Measurements from ENCODE around the gene ALDH1L1.

The ALDH1L1 gene

DNA sequence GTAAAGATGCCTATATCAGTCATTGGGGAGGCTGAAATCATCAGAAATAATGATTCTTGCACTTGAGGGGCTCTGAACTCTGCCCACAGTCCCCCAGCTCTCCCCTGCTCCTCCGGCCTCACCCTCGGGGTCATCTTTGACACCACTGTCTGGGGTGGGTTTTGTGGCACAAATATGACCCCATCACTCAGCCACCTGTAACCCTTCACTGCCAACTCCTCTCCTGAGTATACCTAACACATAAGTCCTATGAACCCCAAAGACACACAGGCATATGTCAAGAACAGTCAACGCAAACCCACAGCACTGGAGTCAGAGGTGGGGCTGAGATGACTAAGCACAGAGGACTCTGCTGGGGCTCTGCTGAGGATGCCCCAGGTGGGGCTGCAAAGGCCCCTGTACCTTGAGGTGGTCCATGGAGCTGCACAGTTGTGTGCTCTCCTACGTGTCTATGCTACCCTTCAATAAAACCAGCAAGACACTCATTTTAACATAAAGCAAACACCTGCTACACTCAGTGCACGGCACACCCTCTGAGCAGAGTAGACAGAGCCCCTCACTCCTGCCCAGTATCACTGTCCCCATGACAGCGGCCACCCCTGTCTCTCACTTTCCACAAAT, 126.3 kb downstream of the ALDH1L1 start:
- in situ Hi-C loops (cut with HindIII; ENCODE audit: low pct_ligation_motif_present, low pct_unique_long_range_greater_than_20kb, low sequenced_read_pairs), result no loop called here
- no peak for DNase-seq
